ENCODE data around the gene ZFP91. TPM values are rescaled to one million over a fixed set of nuclear protein-coding genes. Genes with fewer than 3 reads are reported as not detected.

The ZFP91 gene
- total RNA-seq, 1 experiment from 2014 or later: 58.6 TPM

DNA sequence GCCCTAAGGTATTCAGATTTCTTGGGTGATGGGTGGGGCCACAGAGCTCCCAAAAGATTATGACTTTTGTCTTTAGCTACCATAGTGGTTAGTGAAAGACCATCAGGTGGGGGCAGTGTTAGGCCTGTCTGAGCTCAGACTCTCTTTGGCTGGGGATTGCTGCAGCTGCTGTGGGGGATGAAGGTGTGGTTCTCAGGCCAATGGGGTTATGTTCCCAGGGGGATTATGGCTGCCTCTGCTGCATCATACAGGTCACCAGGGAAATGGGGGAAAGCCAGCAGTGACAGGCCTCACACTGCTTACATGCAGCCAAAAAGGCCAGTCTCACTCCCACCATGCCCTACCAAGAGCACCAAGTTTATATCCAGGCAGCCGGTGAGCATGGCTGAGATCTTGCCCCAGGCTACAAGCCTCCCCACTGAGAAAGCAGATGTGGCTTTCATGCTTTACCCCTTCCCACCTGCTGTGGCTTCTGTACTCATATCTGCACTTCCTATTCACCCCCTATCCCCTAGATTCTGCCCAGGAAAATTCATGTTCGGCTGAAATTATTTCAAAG is 68.4 kb downstream of the ZFP91 start:
- CTCF ChIA-PET: interaction anchor here (1.0 to 1.4 kb wide), 2 partner anchors 17 to 524 kb away, joined by 3 read pairs; partner anchors contain the start of gene DTX4
- Histone ChIP-seq H3K4me3 (replicated peaks in 1 of 2; ENCODE audit: low read depth in 1 of 2, low read length in 2 of 2) (no peak overlapping the region), H3K9me2 (ENCODE audit: insufficient read depth) (no peaks in the 10 kb centered on the region), H3K9me3 (ENCODE audit: control insufficient read depth in 1 of 2, insufficient read depth in 1 of 2, low read depth in 1 of 2, low read length in 2 of 2) (no peaks in the 10 kb centered on the region), H3K4me2 (ENCODE audit: low read length) (no peak overlapping the region), H3K27me3 (ENCODE audit: insufficient read depth, low read length) (no peaks in the 10 kb centered on the region), H3K79me2 (ENCODE audit: insufficient read depth, low read length) (no peaks in the 10 kb centered on the region), H3K27ac (ENCODE audit: low read depth, low read length) (no peak overlapping the region), H3K4me1 (ENCODE audit: control insufficient read depth in 1 of 2, insufficient read depth in 2 of 2, low read length in 2 of 2) (no peaks in the 10 kb centered on the region), H3K36me3 (ENCODE audit: control insufficient read depth in 1 of 2, insufficient read depth in 2 of 2, low read length in 2 of 2) (no peaks in the 10 kb centered on the region), H4K20me1 (ENCODE audit: insufficient read depth) (no peaks in the 10 kb centered on the region), H3K9ac (ENCODE audit: low read length) (no peak overlapping the region), H2AFZ (ENCODE audit: low read depth, low read length, poor library complexity, severe bottlenecking) (no peak overlapping the region)
- BruUV-seq (replicated peaks): no TSS peak
- no peak for TF ChIP-seq YY1 (IDR thresholded peaks at IDR 0.05; ENCODE audit: extremely low read depth, insufficient replicate concordance, low read depth, low read length)
- no peak for TF ChIP-seq SIN3A (IDR thresholded peaks at IDR 0.05; ENCODE audit: low read depth)
- TF ChIP-seq CEBPB (IDR thresholded peaks at IDR 0.05; ENCODE audit: low read depth): no peak
- TF ChIP-seq EZH2 (IDR thresholded peaks at IDR 0.05): no peak
- TF ChIP-seq RAD21 (IDR thresholded peaks at IDR 0.05; ENCODE audit: low read depth): no peak
- no peak for TF ChIP-seq ELF1 (IDR thresholded peaks at IDR 0.05; ENCODE audit: borderline replicate concordance, low read depth)
- RAD21 ChIA-PET (ENCODE audit: low non-redundant PET in 1 of 2, low total read pairs in 2 of 2, uncharacterized antibody in 2 of 2, unreplicated experiment in 2 of 2): no interaction called here
- DNase-seq (ENCODE audit: low read depth, low spot score) (no peak), ATAC-seq (no peak)
- intact Hi-C loops (cut with micrococcal nuclease): no loop called here
- POLR2A ChIA-PET: no interaction called here

DNA sequence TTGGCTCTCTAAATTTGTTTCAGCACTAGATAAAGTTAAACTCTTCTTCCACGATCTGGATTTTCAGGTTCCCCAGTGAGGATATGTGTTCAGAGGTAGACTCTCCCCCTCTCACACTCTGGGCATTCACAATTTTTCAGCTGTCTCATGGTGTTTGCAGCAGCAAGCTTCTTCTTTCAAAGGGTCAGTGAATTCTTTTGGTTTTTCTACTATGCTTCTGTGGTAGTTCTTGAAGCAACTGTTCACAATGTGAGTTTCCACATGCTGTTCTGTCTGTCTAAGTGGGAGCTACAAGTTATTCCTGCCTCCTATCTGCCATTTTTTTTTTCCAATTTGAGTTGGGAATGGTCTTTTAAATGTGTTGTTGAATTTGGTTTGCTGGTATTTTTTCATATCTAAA is 69.0 kb downstream of the ZFP91 start:
- Histone ChIP-seq H3K27ac (ENCODE audit: low read depth, low read length) (no peak overlapping the region), H3K27me3 (ENCODE audit: insufficient read depth, low read length) (no peaks in the 10 kb centered on the region), H3K4me1 (ENCODE audit: control insufficient read depth in 1 of 2, insufficient read depth in 2 of 2, low read length in 2 of 2) (no peaks in the 10 kb centered on the region), H3K9ac (ENCODE audit: low read length) (no peak overlapping the region), H4K20me1 (ENCODE audit: insufficient read depth) (no peaks in the 10 kb centered on the region), H3K9me3 (ENCODE audit: control insufficient read depth in 1 of 2, insufficient read depth in 1 of 2, low read depth in 1 of 2, low read length in 2 of 2) (no peaks in the 10 kb centered on the region), H2AFZ (ENCODE audit: low read depth, low read length, poor library complexity, severe bottlenecking) (no peak overlapping the region), H3K36me3 (ENCODE audit: control insufficient read depth in 1 of 2, insufficient read depth in 2 of 2, low read length in 2 of 2) (no peaks in the 10 kb centered on the region), H3K9me2 (ENCODE audit: insufficient read depth) (no peaks in the 10 kb centered on the region), H3K4me3 (replicated peaks in 1 of 2; ENCODE audit: low read depth in 1 of 2, low read length in 2 of 2) (no peak overlapping the region), H3K79me2 (ENCODE audit: insufficient read depth, low read length) (no peaks in the 10 kb centered on the region), H3K4me2 (ENCODE audit: low read length) (no peak overlapping the region)
- BruUV-seq (replicated peaks): no TSS peak
- ChIA-PET RAD21 (ENCODE audit: low non-redundant PET in 1 of 2, low total read pairs in 2 of 2, uncharacterized antibody in 2 of 2, unreplicated experiment in 2 of 2) (no interaction called here), CTCF (no interaction called here), POLR2A (no interaction called here)
- DNase-seq (ENCODE audit: low read depth, low spot score) (no peak), ATAC-seq (no peak)
- intact Hi-C loops (cut with micrococcal nuclease): no loop called here
- TF ChIP-seq, protein P1, sequence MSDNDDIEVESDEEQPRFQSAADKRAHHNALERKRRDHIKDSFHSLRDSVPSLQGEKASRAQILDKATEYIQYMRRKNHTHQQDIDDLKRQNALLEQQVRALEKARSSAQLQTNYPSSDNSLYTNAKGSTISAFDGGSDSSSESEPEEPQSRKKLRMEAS (IDR thresholded peaks at IDR 0.05): no peak
- TF ChIP-seq, protein P2, sequence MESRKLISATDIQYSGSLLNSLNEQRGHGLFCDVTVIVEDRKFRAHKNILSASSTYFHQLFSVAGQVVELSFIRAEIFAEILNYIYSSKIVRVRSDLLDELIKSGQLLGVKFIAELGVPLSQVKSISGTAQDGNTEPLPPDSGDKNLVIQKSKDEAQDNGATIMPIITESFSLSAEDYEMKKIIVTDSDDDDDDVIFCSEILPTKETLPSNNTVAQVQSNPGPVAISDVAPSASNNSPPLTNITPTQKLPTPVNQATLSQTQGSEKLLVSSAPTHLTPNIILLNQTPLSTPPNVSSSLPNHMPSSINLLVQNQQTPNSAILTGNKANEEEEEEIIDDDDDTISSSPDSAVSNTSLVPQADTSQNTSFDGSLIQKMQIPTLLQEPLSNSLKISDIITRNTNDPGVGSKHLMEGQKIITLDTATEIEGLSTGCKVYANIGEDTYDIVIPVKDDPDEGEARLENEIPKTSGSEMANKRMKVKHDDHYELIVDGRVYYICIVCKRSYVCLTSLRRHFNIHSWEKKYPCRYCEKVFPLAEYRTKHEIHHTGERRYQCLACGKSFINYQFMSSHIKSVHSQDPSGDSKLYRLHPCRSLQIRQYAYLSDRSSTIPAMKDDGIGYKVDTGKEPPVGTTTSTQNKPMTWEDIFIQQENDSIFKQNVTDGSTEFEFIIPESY (IDR thresholded peaks at IDR 0.05; ENCODE audit: extremely low read depth, insufficient replicate concordance, low read length): no peak
- TF ChIP-seq YY1 (IDR thresholded peaks at IDR 0.05; ENCODE audit: extremely low read depth, insufficient replicate concordance, low read depth, low read length): no peak
- TF ChIP-seq SRF (IDR thresholded peaks at IDR 0.05; ENCODE audit: low read depth): no peak
- TF ChIP-seq POLR2AphosphoS5 (IDR thresholded peaks at IDR 0.05; ENCODE audit: low read depth, low read length): no peak
- TF ChIP-seq RAD21 (IDR thresholded peaks at IDR 0.05; ENCODE audit: low read depth): no peak
- TF ChIP-seq, protein P3, sequence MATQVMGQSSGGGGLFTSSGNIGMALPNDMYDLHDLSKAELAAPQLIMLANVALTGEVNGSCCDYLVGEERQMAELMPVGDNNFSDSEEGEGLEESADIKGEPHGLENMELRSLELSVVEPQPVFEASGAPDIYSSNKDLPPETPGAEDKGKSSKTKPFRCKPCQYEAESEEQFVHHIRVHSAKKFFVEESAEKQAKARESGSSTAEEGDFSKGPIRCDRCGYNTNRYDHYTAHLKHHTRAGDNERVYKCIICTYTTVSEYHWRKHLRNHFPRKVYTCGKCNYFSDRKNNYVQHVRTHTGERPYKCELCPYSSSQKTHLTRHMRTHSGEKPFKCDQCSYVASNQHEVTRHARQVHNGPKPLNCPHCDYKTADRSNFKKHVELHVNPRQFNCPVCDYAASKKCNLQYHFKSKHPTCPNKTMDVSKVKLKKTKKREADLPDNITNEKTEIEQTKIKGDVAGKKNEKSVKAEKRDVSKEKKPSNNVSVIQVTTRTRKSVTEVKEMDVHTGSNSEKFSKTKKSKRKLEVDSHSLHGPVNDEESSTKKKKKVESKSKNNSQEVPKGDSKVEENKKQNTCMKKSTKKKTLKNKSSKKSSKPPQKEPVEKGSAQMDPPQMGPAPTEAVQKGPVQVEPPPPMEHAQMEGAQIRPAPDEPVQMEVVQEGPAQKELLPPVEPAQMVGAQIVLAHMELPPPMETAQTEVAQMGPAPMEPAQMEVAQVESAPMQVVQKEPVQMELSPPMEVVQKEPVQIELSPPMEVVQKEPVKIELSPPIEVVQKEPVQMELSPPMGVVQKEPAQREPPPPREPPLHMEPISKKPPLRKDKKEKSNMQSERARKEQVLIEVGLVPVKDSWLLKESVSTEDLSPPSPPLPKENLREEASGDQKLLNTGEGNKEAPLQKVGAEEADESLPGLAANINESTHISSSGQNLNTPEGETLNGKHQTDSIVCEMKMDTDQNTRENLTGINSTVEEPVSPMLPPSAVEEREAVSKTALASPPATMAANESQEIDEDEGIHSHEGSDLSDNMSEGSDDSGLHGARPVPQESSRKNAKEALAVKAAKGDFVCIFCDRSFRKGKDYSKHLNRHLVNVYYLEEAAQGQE (IDR thresholded peaks at IDR 0.05; ENCODE audit: low read depth): no peak
- TF ChIP-seq ZFX (IDR thresholded peaks at IDR 0.05): no peak
- TF ChIP-seq EGR1 (IDR thresholded peaks at IDR 0.05; ENCODE audit: low read depth): no peak
- no peak for TF ChIP-seq ZNF274 (IDR thresholded peaks at IDR 0.05; ENCODE audit: low read depth, low read length)
- no peak for TF ChIP-seq ELF1 (IDR thresholded peaks at IDR 0.05; ENCODE audit: borderline replicate concordance, low read depth)
- no peak for TF ChIP-seq POLR2A (IDR thresholded peaks at IDR 0.05; ENCODE audit: borderline replicate concordance, extremely low read depth, insufficient read depth, insufficient read length)
- no peak for TF ChIP-seq FOSL1 (IDR thresholded peaks at IDR 0.05; ENCODE audit: low read depth)
